Measurements from ENCODE around the gene VWCE. TPM values are rescaled to one million over a fixed set of nuclear protein-coding genes. Genes with fewer than 3 reads are reported as not detected.

VWCE gene
- total RNA-seq, 1 experiment from 2014 or later, result 2.5 TPM

GRCh38 chr11:61342207-61342803, 47.2 kb upstream of the VWCE start:
- Histone ChIP-seq H3K27me3 (ENCODE audit: insufficient read depth, low read length) (no peaks in the 10 kb centered on the region), H3K4me3 (replicated peaks in 1 of 2; ENCODE audit: low read depth in 1 of 2, low read length in 2 of 2) (no peak overlapping the region), H3K4me2 (ENCODE audit: low read length) (no peak overlapping the region), H4K20me1 (ENCODE audit: insufficient read depth) (no peaks in the 10 kb centered on the region), H3K9me3 (ENCODE audit: control insufficient read depth in 1 of 2, insufficient read depth in 1 of 2, low read depth in 1 of 2, low read length in 2 of 2) (no peaks in the 10 kb centered on the region), H2AFZ (ENCODE audit: low read depth, low read length, poor library complexity, severe bottlenecking) (no peak overlapping the region), H3K9me2 (ENCODE audit: insufficient read depth) (no peaks in the 10 kb centered on the region), H3K36me3 (ENCODE audit: control insufficient read depth in 1 of 2, insufficient read depth in 2 of 2, low read length in 2 of 2) (peaks cover 10 to 11% of the 10 kb centered on the region in 2 experiments; a peak in 3 of 4 replicates), H3K9ac (ENCODE audit: low read length) (no peak overlapping the region), H3K79me2 (ENCODE audit: insufficient read depth, low read length) (no peaks in the 10 kb centered on the region), H3K27ac (ENCODE audit: low read depth, low read length) (no peak overlapping the region), H3K4me1 (ENCODE audit: control insufficient read depth in 1 of 2, insufficient read depth in 2 of 2, low read length in 2 of 2) (no peaks in the 10 kb centered on the region)
- DNase-seq (ENCODE audit: low read depth, low spot score) (no peak), ATAC-seq (no peak)
- ChIA-PET POLR2A (no interaction called here), RAD21 (ENCODE audit: low non-redundant PET in 1 of 2, low total read pairs in 2 of 2, uncharacterized antibody in 2 of 2, unreplicated experiment in 2 of 2) (no interaction called here), CTCF (no interaction called here)
- BruUV-seq (replicated peaks), result no TSS peak
- no peak for TF ChIP-seq ATF3 (IDR thresholded peaks at IDR 0.05)
- TF ChIP-seq REST (IDR thresholded peaks at IDR 0.05; ENCODE audit: low read depth), result no peak
- TF ChIP-seq POLR2AphosphoS5 (IDR thresholded peaks at IDR 0.05; ENCODE audit: low read depth, low read length), result no peak
- TF ChIP-seq EZH2 (IDR thresholded peaks at IDR 0.05), result no peak
- TF ChIP-seq POLR2A (IDR thresholded peaks at IDR 0.05; ENCODE audit: borderline replicate concordance, extremely low read depth, insufficient read depth, insufficient read length), result no peak
- no peak for TF ChIP-seq FOSL1 (IDR thresholded peaks at IDR 0.05; ENCODE audit: low read depth)
- TF ChIP-seq YY1 (IDR thresholded peaks at IDR 0.05; ENCODE audit: extremely low read depth, insufficient replicate concordance, low read depth, low read length), result no peak
- intact Hi-C loops (cut with micrococcal nuclease), result no loop called here
